HT1080 (cell line): Measurements from ENCODE around the gene RASSF4. TPM values are rescaled to one million over a fixed set of nuclear protein-coding genes. Genes with fewer than 3 reads are reported as not detected.
"Not testable (repeated sequence)": the region's sequence is repeated elsewhere in the genome, so short reads cannot be mapped to it uniquely, and the experiment has no call there.

Experiments used
- DNase-seq: peaks from one replicate; pipeline ENCODE4 v3.0.0-alpha.2; 2015; ENCODE audit warnings: low read depth
- total RNA-seq: library from RNA; depleted of rRNA; stranded (reverse); fragments of >200 nt; shearing (Covaris generic); gene quantifications from 2 replicates; pipeline ENCODE4 v1.2.3, GENCODE V29; 2014; rRNA removed

The RASSF4 gene
- total RNA-seq, 1 experiment from 2014 or later: 7.8 TPM

- no peak for DNase-seq
Observed at GRCh38 chr10:45003432-45004000, 43.9 kb downstream of the RASSF4 start.

DNA sequence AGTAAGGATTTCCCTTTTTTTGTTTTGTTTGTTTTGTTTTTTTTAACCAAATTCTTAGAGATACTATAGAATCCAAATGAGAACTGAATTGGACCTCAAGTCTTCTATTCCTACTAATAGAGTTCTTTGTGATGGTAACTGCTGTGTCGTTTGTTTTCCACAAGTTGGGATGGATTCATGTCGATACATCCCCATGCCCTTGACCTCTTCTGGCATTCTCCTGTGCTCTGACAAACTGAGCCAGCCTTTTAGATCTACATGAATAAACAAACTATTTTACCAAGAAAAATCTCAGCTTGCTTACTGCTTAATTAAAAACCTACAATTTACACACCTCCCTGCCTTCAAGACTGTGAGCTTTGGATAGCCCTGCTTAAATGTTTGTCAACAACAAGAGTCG lies 45.1 kb downstream of the RASSF4 start:
- DNase-seq: no peak

DNA sequence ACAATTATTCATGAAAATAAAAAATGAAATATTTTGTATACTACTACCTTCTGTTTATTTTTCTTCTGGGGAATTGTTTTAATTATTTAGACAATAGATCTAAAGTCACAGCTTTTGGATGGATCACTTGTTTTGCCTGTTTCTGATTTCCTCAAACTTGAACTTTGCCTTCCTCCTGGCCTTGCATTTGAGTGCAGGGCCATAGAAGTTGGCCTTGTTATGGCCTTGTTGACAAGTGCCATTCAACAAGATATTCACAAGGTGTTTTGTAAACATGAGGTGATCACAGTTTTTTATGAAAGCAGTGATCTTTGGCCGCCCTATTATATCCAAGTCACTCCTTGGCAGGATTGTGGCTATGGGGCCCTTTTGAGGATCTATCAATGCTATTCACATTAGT lies 45.7 kb downstream of the RASSF4 start:
- no peak for DNase-seq

GRCh38 chr10:45006276-45007030 lies 46.9 kb downstream of the RASSF4 start:
- DNase-seq: no peak

GRCh38 chr10:45008524-45009161 lies 49.0 kb downstream of the RASSF4 start:
- peak; percentile 88 for DNase-seq

DNA sequence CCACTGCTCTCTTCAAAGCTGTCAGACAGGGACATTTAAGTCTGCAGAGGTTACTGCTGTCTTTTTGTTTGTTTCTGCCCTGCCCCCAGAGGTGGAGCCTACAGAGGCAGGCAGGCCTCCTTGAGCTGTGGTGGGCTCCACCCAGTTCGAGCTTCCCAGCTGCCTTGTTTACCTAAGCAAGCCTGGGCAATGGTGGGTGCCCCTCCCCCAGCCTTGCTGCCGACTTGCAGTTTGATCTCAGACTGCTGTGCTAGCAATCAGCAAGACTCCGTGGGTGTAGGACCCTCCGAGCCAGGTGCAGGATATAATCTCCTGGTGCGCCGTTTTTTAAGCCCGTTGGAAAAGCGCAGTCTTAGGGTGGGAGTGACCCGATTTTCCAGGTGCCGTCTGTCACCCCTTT lies 55.0 kb downstream of the RASSF4 start:
- DNase-seq: not testable (repeated sequence)

DNA sequence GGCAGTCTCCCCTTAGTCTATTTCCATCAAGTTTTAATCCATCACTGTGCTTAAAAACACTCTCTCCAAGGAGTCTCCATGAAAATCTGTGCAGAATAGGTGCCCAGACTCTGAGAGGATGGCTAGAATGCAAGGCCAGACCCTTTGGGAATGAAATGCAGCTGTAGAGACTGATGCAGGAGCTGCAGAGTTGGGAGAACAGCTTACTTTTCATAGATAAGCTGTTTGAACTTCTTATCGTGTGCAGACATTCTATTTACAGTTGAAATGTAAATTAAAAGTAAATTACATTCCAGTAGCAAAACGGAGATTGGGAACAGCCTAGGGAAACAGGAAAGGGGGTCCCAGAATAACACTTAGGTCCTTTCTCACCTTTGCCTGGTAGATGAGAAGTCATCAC lies 56.0 kb downstream of the RASSF4 start:
- DNase-seq: no peak

- DNase-seq: peak; percentile 24
Observed at GRCh38 chr10:45023426-45023825, 63.8 kb downstream of the RASSF4 start.

GRCh38 chr10:45034301-45034700 lies 74.7 kb downstream of the RASSF4 start:
- no peak for DNase-seq

- DNase-seq: no peak
Observed at GRCh38 chr10:45035673-45036072, 76.1 kb downstream of the RASSF4 start.

GRCh38 chr10:45040921-45041542 lies 81.4 kb downstream of the RASSF4 start:
- no peak for DNase-seq

GRCh38 chr10:45044290-45044689 lies 84.7 kb downstream of the RASSF4 start:
- no peak for DNase-seq

Other genes with a start within 250 kb of the RASSF4 start
- gene TMEM72, start 48.5 kb upstream of the RASSF4 start, total RNA-seq: not detected in 2 replicates
- gene DEPP1, start 19.0 kb downstream of the RASSF4 start, total RNA-seq: 0.97 and 1.2 TPM in 2 replicates
- 14.6 and 16.3 TPM in 2 replicates for gene ZNF22, start 41.1 kb downstream of the RASSF4 start, total RNA-seq